Stimulated activated CD8-positive, alpha-beta memory T cell treated with anti-CD3 and anti-CD28 coated beads, Interleukin-4, amount 100 ng/mL, for 1 hour (primary cell): ENCODE measurements around the gene TMPRSS3.

Source experiments
- DNase-seq, 2 donors: peaks; one replicate each; pipeline ENCODE4 v3.0.0-alpha.2; 2020; ENCODE audit warnings: low read depth in 2 of 2, low spot score in 1 of 2

TMPRSS3 gene

GRCh38 chr21:42337830-42338728 is 57.8 kb downstream of the TMPRSS3 start:
- DNase-seq = peak; percentile 58 to 66

- DNase-seq = no peak
Observed at GRCh38 chr21:42337276-42337675, 58.6 kb downstream of the TMPRSS3 start.

GRCh38 chr21:42336054-42336453 is 59.8 kb downstream of the TMPRSS3 start:
- no peak for DNase-seq

- DNase-seq = no peak
Observed at GRCh38 chr21:42332557-42333317, 63.1 kb downstream of the TMPRSS3 start.

- no peak for DNase-seq
Observed at GRCh38 chr21:42331660-42332059, 64.2 kb downstream of the TMPRSS3 start.

GRCh38 chr21:42330380-42331371 is 65.2 kb downstream of the TMPRSS3 start:
- DNase-seq = no peak

GRCh38 chr21:42324896-42325295 is 71.0 kb downstream of the TMPRSS3 start:
- DNase-seq = no peak
